DMS153 treated with DMSO at 0.1 percent for 48 hours (cell line): ENCODE data around the gene IL22RA2.

ENCODE experiments used
- DNase-seq: peaks from one replicate; lab custom pipeline; 2025; ENCODE audit not compliant: unreplicated experiment; lab: John Stamatoyannopoulos, UW

The IL22RA2 gene

DNA sequence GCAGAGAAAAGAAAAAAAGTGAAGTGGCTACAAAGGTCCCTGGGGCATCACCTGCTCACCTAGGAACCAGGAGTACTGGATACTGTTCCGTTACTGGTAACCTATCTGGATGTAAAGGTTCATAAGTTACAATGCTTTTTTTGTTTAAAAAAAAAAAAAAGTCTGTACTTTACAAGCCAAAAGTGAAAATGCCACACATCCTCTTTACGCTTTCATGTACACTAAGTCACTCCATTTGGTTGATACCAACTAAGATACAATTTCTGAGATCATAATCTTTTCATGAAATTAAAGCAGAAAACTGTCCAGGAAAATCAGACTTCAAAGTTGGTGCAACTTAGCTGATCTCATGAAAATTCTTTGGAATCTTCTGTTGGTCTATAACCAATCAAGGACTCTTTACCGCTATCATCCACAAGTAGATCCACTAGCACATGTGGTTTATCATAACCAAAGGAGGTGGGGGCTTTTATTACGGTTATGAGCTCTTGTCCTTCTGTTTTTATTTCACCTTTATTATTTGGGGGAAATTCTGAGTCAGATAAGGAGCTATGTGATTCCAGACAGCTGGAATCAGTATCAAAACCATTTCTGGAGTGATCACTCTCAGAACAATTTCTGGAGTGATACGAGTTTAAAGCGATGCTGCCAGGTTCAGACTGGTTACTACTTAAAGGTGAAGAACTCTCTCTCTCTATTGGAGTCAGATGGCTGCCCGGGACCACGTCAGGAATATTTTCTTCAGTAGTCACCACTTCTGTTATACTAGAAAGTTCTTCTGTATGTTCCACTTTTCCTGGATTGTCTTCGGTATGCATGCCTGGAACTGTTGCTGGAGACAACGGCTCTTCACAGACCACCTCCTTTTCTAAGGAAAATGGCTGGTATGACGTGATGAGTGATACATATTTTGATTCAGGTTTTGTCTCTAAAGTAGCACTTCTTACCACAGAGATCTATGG is 24.5 kb upstream of the IL22RA2 start:
- no peak for DNase-seq

DNA sequence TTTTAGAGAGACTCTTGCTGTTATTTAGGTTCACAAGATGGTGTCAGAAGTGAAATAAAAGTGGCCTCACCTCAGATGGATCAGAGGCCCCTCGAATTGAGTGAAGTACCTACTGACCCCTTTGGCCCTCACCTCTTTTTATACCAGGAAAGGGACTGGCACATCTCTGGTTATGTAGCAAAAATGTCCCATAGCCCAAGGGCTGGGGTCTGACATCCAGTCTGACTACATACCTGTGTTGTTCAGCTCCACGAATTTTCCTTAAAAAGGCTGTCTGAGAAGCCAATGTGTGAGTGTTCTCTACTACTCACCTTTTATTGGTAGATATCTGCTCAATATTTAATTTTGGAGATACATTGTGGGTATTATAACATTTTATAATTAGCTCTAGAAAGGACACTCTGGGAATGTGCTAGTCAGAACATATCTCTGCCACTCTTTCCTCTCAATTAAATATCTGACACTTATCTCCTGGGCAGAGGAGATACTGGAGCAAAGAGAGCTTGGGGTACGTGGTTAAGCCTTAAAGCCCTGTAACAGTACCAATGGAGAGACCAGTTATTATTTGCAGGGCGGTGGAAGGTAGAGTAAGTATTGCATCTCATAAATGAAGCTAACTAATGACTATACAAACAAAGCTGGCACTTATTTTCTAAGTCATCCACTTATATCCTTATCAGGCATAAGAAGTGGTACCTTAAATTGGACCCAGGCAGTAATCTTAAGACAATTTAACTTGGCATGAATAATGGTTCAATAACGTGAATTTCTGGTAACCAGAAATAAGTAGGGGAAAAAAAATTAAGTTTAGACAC is 20.0 kb upstream of the IL22RA2 start:
- no peak for DNase-seq

DNA sequence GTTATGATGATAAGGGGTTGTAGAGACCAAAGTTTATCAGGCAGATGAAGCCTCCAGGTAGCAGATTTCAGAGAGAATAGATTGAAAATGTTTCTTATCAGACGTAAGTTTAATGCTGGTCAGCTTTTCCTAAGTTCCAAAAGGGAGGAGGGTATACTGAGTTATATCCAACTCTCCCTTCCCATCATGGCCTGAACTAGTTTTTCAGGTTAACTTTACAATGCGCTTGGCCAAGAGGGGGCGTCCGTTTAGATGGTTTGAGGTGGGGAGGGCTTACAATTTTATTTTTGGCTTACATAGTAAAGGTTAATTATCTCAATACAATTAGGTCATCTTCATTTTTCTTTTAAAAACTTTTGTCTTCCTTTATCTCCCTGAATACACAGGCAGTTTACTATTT is 19.4 kb upstream of the IL22RA2 start:
- DNase-seq, result no peak

DNA sequence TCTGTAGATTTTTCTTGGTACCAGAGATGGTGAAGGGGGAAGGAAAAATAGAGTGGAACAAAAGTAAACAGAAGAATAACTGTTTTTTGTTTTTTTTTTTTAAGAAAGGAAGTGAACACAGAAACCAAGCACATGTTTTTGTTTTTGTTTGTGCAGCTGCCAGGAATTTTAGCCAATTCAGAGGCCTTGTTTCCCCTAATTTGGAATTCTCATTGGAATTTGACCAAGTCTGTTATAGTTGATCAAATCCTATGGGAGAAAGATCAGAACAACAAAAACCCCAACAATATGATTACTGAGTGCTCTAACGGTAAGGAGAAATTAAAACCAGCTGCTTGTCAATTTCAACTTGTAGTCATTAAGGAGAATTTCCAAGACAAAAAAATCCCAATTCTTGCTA is 18.2 kb upstream of the IL22RA2 start:
- no peak for DNase-seq

DNA sequence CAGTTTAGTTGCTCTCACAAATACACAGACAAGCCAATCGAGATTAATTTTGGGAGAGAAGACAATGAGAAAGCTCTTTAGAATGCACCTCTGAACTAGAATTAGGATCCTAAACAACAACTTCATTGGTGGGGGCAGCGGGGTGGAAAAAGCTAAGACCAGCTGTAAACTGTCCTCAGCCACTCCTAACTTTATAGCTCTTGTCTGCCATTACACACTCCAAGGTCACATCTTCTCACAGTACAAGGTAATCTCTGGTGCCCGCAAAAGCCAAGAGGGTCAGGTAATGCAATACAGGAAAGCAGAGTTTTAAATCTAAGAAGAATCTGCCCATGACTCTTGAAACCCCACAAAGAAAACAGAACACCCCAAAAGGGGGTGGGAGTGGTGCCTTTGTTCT is 17.8 kb upstream of the IL22RA2 start:
- DNase-seq, result no peak

DNA sequence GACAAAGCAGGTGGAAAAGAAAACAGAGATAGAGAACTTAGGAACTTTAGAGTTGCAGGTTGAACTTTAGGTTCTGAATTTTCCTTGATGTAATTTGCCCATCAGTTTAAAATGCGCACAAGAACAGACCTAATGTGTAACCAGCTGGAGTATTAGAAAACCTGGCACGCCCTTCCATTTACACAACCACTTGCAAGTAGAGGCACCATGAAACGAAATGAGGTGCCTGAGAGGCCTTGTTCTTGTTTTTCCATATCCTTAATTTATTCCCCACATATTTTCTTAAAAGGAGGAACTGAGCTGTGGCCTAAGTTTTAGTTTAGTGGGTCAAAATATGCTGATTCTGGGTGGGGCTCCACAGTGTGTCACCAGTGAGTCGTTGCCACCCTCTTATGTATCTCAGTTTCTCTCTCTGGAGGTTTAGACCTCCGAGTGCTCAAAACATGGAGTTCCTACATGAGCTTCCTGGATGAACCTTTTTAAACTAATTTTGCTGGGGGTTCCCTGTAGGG is 17.2 kb upstream of the IL22RA2 start:
- DNase-seq, result no peak

DNA sequence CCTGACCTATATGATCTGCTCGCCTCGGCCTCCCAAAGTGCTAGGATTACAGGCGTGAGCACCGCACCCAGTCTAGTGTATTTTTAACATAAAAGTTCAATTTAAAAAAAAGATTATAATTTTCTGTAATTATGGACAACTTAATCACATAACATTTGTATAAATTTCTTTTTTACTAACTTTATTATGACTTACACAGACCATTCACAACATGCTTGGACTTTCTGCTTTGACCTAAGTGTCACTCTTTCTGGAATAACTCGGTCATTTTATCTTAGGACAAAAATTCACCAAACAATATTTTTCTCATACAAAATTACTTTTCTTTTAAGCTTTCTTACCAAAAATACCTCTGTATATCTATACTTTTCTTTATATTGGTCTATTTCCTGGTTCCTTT is 15.4 kb upstream of the IL22RA2 start:
- no peak for DNase-seq

DNA sequence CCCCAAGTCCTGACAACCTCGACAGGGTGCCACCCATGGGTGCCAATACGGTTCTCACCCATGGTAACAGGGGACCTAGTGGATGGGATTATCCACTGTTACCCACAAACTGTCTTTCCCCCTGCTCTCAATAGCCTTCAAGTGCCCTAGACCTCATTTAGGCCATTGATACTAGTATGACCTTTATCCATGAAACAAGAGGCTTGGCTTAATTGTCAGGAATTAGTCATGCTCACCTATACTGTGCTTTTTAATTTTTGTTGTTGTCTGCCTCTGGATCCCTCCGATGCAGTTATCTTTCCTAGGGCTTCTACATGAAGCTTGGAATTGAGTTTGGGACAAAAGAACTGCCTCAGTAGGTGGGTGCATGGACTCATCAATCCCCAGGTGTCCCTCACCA is 11.8 kb upstream of the IL22RA2 start:
- DNase-seq, result no peak

DNA sequence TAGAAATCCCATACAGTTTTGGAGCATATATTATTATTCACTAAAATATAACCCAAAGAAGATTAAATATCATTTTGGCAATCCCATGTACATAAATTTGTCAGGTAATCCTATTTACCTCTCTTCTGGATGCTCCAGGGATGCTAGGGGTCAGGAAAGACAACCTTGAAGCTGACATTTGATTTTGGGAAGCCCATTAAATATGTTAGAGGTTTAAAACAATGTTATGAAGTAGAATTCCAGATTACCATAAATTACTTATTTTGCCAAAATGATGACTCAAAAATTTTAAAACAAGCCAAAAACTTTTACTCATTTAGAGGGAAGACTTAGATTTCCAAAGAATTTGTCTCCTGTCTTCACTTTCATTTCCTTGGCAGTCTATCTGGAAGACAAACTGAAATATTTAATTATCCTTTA is 9.2 kb upstream of the IL22RA2 start:
- DNase-seq, result no peak

DNA sequence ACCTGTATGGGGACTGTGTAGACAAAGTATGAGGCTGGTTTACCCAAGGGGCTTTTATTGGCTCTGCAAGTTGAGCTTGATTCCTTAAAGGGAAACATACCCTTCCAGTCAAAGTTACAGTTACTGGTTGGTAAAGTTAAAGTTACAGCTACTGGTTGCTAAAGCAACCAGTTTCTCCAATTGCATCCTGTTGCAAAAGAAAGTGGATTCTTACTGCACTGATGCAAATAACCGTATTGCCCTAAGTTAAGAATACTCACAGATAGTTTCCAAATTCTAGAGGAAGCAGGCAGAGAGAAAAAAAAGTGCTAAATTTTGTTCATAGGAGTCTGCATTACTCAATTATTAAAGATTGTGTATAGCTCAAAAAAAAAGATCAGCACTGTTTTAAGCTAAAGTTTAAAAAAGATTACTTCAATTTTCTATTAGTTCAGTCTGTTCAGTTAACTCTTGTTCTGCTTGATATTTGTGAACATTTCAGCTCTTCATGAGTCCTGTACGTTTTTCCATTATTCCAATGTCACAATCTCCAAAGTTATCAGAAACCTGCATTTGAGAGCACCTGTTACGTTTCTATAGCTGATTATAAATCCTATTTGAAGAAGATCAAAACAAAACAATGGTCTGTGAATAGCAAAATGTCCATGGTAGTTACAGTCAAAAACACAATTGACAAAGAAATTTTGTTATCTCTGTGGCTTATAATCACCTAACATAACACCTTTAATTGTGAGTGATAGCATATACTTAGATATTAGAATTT is 8.6 kb upstream of the IL22RA2 start:
- DNase-seq, result no peak

DNA sequence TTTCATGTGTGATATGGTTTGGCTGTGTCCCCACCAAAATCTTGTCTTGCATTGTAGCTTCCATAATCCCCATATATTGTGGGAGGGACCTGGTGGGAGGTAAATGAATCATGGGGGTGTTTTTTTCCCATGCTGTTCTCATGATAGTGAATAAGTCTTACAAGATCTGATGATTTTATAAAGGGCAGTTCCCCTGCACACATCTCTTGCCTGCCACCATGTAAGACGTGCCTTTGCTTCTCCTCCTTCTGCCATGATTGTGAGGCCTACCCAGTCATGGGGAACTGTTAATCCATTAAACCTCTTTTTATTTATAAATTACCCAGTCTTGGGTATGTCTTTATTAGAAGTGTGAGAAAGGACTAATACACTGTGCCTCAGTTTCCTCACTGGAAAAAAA is 4.2 kb upstream of the IL22RA2 start:
- no peak for DNase-seq

DNA sequence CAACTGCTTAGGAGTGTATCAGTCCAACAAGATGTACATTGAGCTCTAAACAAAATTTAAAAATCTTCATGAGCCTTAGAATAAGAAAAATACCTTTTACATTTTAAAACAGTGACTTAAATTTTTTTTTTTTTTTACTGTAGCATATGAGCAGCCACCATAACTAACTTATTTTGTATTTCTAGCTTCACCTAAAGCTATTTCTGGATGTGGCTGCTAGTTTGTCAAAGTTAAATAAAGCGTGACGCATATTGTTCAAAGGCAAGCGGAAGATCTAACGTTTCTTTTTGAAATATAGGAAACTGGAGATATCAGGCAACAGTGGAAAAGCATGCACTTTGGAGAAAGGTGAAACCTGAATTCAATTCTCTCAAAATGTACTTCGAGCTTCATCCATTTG is 3.3 kb upstream of the IL22RA2 start:
- DNase-seq, result no peak

DNA sequence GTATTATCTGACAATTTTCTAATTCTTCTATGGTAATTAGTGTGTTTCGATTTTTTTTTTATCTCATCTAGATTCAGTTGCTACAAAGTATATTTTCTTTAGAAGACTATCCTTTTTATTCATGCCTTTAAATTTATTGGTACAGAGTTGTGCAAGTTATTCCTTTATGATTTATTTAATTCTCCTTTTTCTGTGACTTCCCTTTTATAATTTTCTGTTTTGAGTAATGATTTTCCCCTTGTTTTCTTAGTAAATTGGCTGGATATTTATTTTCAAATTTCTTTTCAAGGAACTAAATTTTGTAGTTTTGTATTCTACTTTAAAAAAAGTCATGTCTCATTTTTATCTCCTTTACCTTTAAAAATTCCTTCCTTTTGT is 2.4 kb upstream of the IL22RA2 start:
- no peak for DNase-seq

DNA sequence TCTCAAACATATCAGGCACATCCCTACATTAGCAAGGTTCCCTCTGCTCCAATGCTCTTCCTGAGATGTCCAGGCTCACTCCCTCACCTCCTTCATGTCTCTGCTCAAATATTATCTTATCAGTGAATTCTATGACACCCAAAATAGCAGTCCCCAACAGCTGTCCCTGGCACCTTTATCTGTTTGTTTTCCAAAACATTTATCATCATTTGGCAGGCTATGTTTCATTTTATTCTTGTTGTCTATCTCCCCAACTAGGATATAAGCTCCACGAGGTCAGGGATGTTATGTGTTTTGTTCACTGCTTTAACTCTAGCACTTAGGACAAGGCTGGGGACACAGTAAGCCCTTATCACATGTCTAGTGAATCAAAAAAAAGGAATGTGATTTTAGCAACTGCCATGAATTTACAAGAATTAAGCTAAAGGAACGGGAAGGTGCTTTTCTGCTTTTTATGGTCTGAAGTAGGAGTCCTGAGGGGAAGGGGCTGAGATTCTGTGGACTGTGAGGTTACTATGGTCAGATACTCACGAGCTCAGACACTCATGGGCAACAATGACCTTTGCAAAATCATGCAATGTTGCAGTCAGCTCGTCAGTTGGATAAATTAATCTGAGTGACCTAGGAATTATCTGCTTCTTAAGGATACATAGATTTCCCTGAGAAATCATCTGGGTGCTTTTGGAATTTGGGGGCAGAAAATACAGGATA is 1.9 kb upstream of the IL22RA2 start:
- no peak for DNase-seq

DNA sequence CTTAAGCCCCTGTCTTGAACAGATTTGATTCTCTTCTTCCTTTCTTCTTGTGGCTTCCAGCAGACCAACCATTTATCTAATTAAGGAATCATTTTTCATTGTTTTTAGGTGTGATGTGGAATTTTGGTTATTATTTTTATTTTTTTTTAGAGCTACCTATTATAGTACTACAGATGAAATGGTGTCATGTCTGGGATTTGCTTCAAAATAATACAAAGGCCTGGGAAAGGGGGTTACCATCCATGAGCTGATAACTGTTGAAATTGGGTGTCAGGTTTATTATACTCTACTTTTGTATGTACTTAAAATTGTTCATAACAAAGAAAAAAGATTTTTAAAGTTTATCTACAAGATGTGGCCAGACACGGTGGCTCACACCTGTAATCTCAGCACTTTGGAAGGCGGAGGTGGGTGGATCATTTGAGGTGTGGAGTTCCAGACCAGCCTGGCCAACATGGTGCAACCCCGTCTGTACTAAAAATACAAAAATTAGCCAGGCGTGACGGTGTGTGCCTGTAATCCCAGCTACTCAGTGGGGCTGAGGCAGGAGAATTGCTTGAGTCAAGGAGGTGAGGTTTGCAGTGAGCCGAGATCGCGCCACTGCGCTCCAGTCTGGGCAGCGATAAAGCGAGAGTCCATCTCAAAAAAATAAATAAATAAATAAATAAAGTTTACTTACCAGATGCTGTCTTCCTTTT is 561 bp downstream of the IL22RA2 start:
- DNase-seq, result no peak

DNA sequence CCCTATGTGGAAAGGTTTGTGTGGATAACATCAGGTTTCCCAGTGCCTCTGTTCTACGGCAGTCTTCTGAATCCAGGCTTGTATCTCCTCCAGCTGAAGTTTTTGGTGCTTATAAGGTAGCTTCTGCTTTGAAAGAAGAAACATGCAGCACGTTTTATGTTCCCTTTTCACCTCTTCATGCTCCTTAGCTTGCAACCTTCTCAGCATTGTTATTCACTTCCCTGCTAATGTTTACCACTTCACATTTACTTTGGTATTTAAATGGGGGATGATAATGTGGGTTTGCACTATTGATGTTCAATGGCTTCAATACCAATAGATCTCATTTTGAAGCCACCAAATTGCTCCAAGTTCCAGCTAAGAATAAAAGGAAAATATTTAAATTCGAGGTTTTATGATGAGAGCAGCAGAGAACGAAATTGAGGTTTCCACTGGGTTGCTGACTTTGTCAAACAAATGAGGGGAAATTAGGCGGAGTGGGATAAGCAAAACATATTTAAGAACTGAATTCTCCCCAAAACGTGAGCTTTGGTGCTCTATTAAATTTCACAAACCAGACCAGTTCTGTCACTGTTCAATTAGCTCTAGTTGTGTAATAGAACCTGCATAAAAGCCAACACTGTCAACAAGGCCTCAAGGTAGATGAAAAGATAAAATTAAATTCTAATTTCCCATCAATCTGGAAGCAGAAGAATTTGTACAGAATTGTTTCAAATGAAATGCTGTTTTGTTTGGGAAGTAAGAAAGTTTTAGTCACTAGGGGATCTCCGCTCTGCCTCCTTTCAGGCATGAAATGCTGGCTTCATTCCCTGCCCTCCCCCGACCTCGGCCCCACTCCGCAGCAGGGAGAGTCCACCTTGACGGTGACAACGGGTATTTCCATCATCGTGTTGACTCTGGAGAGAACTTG is 1.4 kb downstream of the IL22RA2 start:
- no peak for DNase-seq

DNA sequence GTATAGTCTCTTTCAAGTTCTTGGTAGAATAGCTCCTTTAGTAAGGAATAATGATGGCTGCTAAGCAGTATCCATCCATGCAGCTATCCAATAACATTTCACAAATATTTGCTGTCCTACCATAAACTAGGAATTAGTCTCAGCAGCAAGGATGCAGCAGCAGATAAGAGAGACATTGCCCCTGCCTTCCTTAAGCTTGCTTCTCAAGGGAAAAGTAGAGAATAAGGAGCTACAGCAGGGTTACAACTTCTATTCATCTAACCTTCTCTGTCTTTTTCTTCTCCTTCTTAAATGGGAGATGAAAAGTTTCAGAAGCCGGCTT is 2.4 kb downstream of the IL22RA2 start:
- no peak for DNase-seq

DNA sequence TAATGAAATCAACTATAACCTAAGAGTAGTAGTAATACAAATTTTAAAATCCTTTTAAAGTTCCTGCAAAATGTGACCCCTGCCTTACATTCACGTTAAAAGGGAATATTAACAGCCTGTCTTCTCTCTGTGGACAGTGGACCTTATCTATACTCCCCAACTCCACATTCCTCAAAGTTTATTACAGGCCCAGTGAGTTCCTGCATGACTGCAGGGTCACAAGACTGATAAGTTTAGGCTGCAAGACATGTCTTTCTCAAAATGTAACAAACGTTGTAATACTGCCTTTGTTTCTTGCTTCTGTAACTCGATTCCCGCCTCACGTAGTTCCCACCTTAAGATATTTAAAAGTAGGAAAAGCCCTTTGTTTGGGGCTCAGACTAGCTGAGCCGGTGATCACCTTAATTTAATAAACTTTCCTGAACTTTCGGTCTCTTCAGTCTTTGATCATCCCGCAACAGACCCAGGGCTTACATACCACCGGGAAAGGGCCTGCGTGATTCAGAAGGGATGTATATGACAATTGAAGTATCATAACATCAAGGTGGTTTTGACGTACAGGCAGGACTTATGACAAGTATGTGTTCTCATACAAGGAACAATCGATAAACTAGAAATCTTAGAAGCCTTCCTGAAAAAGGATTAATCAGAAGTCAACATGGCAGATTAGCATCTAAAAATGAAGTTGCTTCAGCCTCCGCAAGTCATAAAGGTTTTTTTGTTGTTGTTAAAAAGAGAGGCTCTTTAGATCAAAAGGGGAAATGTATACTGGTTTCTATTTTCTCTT is 3.0 kb downstream of the IL22RA2 start:
- no peak for DNase-seq
